Prostate gland (tissue), 2 donors: Measurements from ENCODE around the gene TFEB. TPM values are rescaled to one million over a fixed set of nuclear protein-coding genes. Genes with fewer than 3 reads are reported as not detected.

ENCODE experiments used
- DNase-seq: peaks from one replicate; pipeline ENCODE4 v3.0.0-alpha.2; 2019; ENCODE audit warnings: low spot score
- H3K27ac ChIP-seq, 2 donors: fragments of 200-600 bp; sonication (generic); 2 replicates each; pipeline ENCODE4 v1.5.1; 2017 to 2019
- H3K27me3 ChIP-seq: fragments of 200-600 bp; sonication (generic); replicated peaks from 2 replicates; pipeline ENCODE4 v1.5.1; 2019; ENCODE audit not compliant: insufficient read depth
- H3K36me3 ChIP-seq, 2 donors: fragments of 200-600 bp; sonication (generic); 1 replicate in 1 of 2; 2 replicates in 1 of 2; pipeline versions ENCODE4 v1.5.1 to v1.8.1; 2017 to 2019
- H3K4me1 ChIP-seq: fragments of 200-600 bp; sonication (generic); replicated peaks from 2 replicates; pipeline ENCODE4 v1.5.1; 2019
- H3K4me3 ChIP-seq, 2 donors: fragments of 200-600 bp; sonication (generic); 2 replicates each; pipeline ENCODE4 v1.5.1; 2017 to 2019
- H3K9me3 ChIP-seq: fragments of 200-600 bp; sonication (generic); 2 replicates; pipeline ENCODE4 v1.5.1; 2017
- POLR2A ChIP-seq: fragments of 450-650 bp; IDR thresholded peaks from one replicate; pipeline ENCODE4 v1.6.1; 2016; ENCODE audit warnings: antibody characterized with exemption, mild to moderate bottlenecking
- POLR2AphosphoS5 ChIP-seq: sonication (generic); formaldehyde crosslinking; IDR thresholded peaks from one replicate; pipeline ENCODE4 v1.6.1; 2017; ENCODE audit warnings: antibody characterized with exemption
- WGBS: methylation state at CpG from one replicate; pipeline ENCODE4 v1.1.5; 2018; 5-methylcytosine and 5-hydroxymethylcytosine counted together
- intact Hi-C: fragments of 100-400 bp; cut with DNase I; formaldehyde crosslinking; loops from one replicate; pipeline ENCODE4 v1.14.2; 2022
- total RNA-seq, 2 donors: library from RNA; depleted of rRNA; stranded (reverse); fragments of >200 nt; gene quantifications; one replicate each; pipeline ENCODE4 v1.1.0, GENCODE V29; 2016
- TF ChIP-seq, protein P1 (sequence below), 4 experiments: fragments of 200-600 bp in 2 of 4; fragments of 450-650 bp in 2 of 4; sonication (generic) in 2 of 4; IDR thresholded peaks; 1 replicate in 3 of 4; 2 replicates in 1 of 4; pipeline ENCODE4 v1.5.1; 2016 to 2019; ENCODE audit warnings: antibody characterized with exemption in 4 of 4, mild to moderate bottlenecking in 2 of 4, moderate library complexity in 2 of 4

TFEB gene
- total RNA-seq, 2 donors from 2014 or later = 28.4 to 31.2 TPM

- no peaks in the 10 kb centered on the region for H3K9me3 ChIP-seq
- under 1% methylated on average over 53 of the region's 73 CpGs for WGBS
- peak; percentile 77 for DNase-seq
- H3K4me1 ChIP-seq = peaks cover 33% of the 10 kb centered on the region
- intact Hi-C loops = loop anchor here (1.0 to 2.0 kb wide), 2 partner anchors 28 to 53 kb away; partner anchors contain the start of gene TOMM6
- TF ChIP-seq, protein P1, sequence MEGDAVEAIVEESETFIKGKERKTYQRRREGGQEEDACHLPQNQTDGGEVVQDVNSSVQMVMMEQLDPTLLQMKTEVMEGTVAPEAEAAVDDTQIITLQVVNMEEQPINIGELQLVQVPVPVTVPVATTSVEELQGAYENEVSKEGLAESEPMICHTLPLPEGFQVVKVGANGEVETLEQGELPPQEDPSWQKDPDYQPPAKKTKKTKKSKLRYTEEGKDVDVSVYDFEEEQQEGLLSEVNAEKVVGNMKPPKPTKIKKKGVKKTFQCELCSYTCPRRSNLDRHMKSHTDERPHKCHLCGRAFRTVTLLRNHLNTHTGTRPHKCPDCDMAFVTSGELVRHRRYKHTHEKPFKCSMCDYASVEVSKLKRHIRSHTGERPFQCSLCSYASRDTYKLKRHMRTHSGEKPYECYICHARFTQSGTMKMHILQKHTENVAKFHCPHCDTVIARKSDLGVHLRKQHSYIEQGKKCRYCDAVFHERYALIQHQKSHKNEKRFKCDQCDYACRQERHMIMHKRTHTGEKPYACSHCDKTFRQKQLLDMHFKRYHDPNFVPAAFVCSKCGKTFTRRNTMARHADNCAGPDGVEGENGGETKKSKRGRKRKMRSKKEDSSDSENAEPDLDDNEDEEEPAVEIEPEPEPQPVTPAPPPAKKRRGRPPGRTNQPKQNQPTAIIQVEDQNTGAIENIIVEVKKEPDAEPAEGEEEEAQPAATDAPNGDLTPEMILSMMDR (IDR thresholded peaks at IDR 0.05) = peak in 1 of 4 experiments; percentile 11
- TF ChIP-seq POLR2A (peak; percentile 80), POLR2AphosphoS5 (peak; percentile 59)
- peak overlapping the region; percentile 95 to 96 for H3K4me3 ChIP-seq
- H3K27me3 ChIP-seq = no peaks in the 10 kb centered on the region
- peak overlapping the region; percentile 98 to 99 for H3K27ac ChIP-seq
- H3K36me3 ChIP-seq = no peaks in the 10 kb centered on the region
These were observed 1.4 kb downstream of the TFEB start for GRCh38 chr6:41733707-41734665.

DNA sequence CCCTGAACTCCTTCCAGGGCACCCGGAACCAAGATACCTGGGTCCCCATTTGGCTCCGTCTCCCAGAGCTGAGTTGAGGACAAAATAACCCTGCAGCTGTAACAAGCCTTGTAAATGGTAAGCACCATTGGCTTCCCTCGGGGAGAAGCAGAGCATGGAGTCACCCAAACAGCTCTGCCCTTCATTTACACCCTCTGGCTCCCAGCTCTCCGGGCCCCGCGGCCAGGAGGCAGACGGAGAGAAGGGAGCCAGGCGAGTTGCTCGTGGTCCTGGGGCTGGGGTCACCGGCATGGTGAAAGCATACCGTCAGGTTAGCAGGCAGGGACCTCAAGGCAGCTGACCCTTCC lies 2.1 kb downstream of the TFEB start:
- peak overlapping the region; percentile 98 to 99 for H3K27ac ChIP-seq
- 57% methylated on average over 10 of the region's 11 CpGs for WGBS
- intact Hi-C loops = no loop called here
- TF ChIP-seq POLR2AphosphoS5 = no peak
- TF ChIP-seq POLR2A = no peak
- TF ChIP-seq, protein P1 (IDR thresholded peaks at IDR 0.05) = no peak
- DNase-seq = no peak
- H3K4me3 ChIP-seq = peak overlapping the region; percentile 95 to 96
- H3K4me1 ChIP-seq = peaks cover 38% of the 10 kb centered on the region
- no peaks in the 10 kb centered on the region for H3K36me3 ChIP-seq
- no peaks in the 10 kb centered on the region for H3K9me3 ChIP-seq
- H3K27me3 ChIP-seq = no peaks in the 10 kb centered on the region

- WGBS = 61% methylated on average over 8 of the region's 8 CpGs
- Histone ChIP-seq H3K36me3 (no peaks in the 10 kb centered on the region), H3K4me3 (peak overlapping the region in 1 of 2 donors; percentile 96), H3K27me3 (no peaks in the 10 kb centered on the region), H3K4me1 (peaks cover 44% of the 10 kb centered on the region), H3K9me3 (no peaks in the 10 kb centered on the region), H3K27ac (peak overlapping the region; percentile 98 to 99)
- TF ChIP-seq POLR2AphosphoS5 = peak; percentile 21
- TF ChIP-seq, protein P1 (IDR thresholded peaks at IDR 0.05) = no peak
- intact Hi-C loops = no loop called here
- peak; percentile 30 for DNase-seq
These were observed 2.6 kb downstream of the TFEB start for GRCh38 chr6:41732591-41733359.

DNA sequence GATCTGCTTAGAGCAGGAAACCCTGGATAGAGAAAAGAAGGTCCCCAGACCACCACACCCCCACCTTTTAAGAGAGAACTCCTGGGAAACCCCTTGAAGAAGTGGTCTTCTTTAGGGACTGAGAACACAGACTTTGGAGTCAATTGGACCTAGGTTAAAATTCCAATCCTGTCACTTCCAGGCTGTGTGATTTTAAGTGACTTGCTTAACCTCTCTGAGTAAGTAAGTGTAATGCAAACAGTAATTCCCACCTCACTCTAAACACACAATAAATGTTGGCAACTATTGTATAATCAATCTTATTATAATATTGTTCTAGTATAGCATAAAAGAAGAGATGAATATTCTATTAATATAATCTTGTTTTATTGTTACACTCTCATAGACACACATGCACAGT lies 3.3 kb downstream of the TFEB start:
- Histone ChIP-seq H3K9me3 (no peaks in the 10 kb centered on the region), H3K27ac (peak overlapping the region in 1 of 2 donors; percentile 99), H3K36me3 (no peaks in the 10 kb centered on the region), H3K4me3 (peak overlapping the region in 1 of 2 donors; percentile 96), H3K4me1 (peaks cover 49% of the 10 kb centered on the region), H3K27me3 (no peaks in the 10 kb centered on the region)
- DNase-seq = no peak
- intact Hi-C loops = no loop called here
- TF ChIP-seq, protein P1 (IDR thresholded peaks at IDR 0.05) = no peak
- TF ChIP-seq POLR2AphosphoS5 (no peak), POLR2A (no peak)
